Measurements from ENCODE around the gene WRNIP1.

Gene WRNIP1

GRCh38 chr6:2730353-2731107, 34.7 kb upstream of the WRNIP1 start:
- TF ChIP-seq CEBPB (IDR thresholded peaks at IDR 0.05), result no peak
- no peak for TF ChIP-seq MAX (IDR thresholded peaks at IDR 0.05)

GRCh38 chr6:2731281-2731909, 33.8 kb upstream of the WRNIP1 start:
- TF ChIP-seq USF1 (IDR thresholded peaks at IDR 0.05) (no peak), TEAD4 (IDR thresholded peaks at IDR 0.05) (no peak), RAD21 (IDR thresholded peaks at IDR 0.05; ENCODE audit: low read depth) (no peak), EP300 (IDR thresholded peaks at IDR 0.05; ENCODE audit: borderline replicate concordance) (no peak), NFIC (IDR thresholded peaks at IDR 0.05) (no peak), CEBPB (IDR thresholded peaks at IDR 0.05) (no peak), YY1 (IDR thresholded peaks at IDR 0.05; ENCODE audit: low read depth) (no peak)

GRCh38 chr6:2732503-2733089, 32.6 kb upstream of the WRNIP1 start:
- TF ChIP-seq CEBPB (IDR thresholded peaks at IDR 0.05), result no peak
- TF ChIP-seq REST (IDR thresholded peaks at IDR 0.05; ENCODE audit: low read depth), result no peak
- TF ChIP-seq CREB1 (IDR thresholded peaks at IDR 0.05; ENCODE audit: low read depth), result no peak
- TF ChIP-seq TAF1 (IDR thresholded peaks at IDR 0.05; ENCODE audit: low read depth), result no peak
- no peak for TF ChIP-seq MAX (IDR thresholded peaks at IDR 0.05)

GRCh38 chr6:2733324-2733723, 31.9 kb upstream of the WRNIP1 start:
- TF ChIP-seq TAF1 (IDR thresholded peaks at IDR 0.05; ENCODE audit: low read depth), result no peak
- no peak for TF ChIP-seq USF1 (IDR thresholded peaks at IDR 0.05)
- TF ChIP-seq CREB1 (IDR thresholded peaks at IDR 0.05; ENCODE audit: low read depth), result no peak
- no peak for TF ChIP-seq NFIC (IDR thresholded peaks at IDR 0.05)
- TF ChIP-seq MAX (IDR thresholded peaks at IDR 0.05), result no peak
- no peak for TF ChIP-seq TCF12 (IDR thresholded peaks at IDR 0.05; ENCODE audit: low read depth)
- no peak for TF ChIP-seq ZBTB7A (IDR thresholded peaks at IDR 0.05; ENCODE audit: low read depth)
- TF ChIP-seq FOXM1 (IDR thresholded peaks at IDR 0.05; ENCODE audit: borderline replicate concordance, low read depth), result no peak
- TF ChIP-seq REST (IDR thresholded peaks at IDR 0.05; ENCODE audit: low read depth), result no peak
- TF ChIP-seq EP300 (IDR thresholded peaks at IDR 0.05; ENCODE audit: borderline replicate concordance), result no peak
- TF ChIP-seq TEAD4 (IDR thresholded peaks at IDR 0.05), result no peak
- no peak for TF ChIP-seq YY1 (IDR thresholded peaks at IDR 0.05; ENCODE audit: low read depth)
- no peak for TF ChIP-seq CEBPB (IDR thresholded peaks at IDR 0.05)
- no peak for TF ChIP-seq RAD21 (IDR thresholded peaks at IDR 0.05; ENCODE audit: low read depth)
- TF ChIP-seq EGR1 (IDR thresholded peaks at IDR 0.05), result no peak

- no peak for TF ChIP-seq TCF12 (IDR thresholded peaks at IDR 0.05; ENCODE audit: low read depth)
- TF ChIP-seq CEBPB (IDR thresholded peaks at IDR 0.05), result no peak
- no peak for TF ChIP-seq CREB1 (IDR thresholded peaks at IDR 0.05; ENCODE audit: low read depth)
- TF ChIP-seq REST (IDR thresholded peaks at IDR 0.05; ENCODE audit: low read depth), result no peak
- TF ChIP-seq ZBTB7A (IDR thresholded peaks at IDR 0.05; ENCODE audit: low read depth), result no peak
- no peak for TF ChIP-seq NFIC (IDR thresholded peaks at IDR 0.05)
- no peak for TF ChIP-seq TEAD4 (IDR thresholded peaks at IDR 0.05)
- TF ChIP-seq EGR1 (IDR thresholded peaks at IDR 0.05), result no peak
- no peak for TF ChIP-seq EP300 (IDR thresholded peaks at IDR 0.05; ENCODE audit: borderline replicate concordance)
- TF ChIP-seq TAF1 (IDR thresholded peaks at IDR 0.05; ENCODE audit: low read depth), result no peak
- no peak for TF ChIP-seq USF1 (IDR thresholded peaks at IDR 0.05)
- no peak for TF ChIP-seq RAD21 (IDR thresholded peaks at IDR 0.05; ENCODE audit: low read depth)
- TF ChIP-seq FOXM1 (IDR thresholded peaks at IDR 0.05; ENCODE audit: borderline replicate concordance, low read depth), result no peak
- TF ChIP-seq MAX (IDR thresholded peaks at IDR 0.05), result no peak
- TF ChIP-seq YY1 (IDR thresholded peaks at IDR 0.05; ENCODE audit: low read depth), result no peak
Measured at GRCh38 chr6:2733736-2734480, 31.3 kb upstream of the WRNIP1 start.

Measured in Ishikawa (cell line).